OCI-LY3 (cell line): Measurements from ENCODE around the gene ADRA2B.
"Not testable (repeated sequence)": the region's sequence is repeated elsewhere in the genome, so short reads cannot be mapped to it uniquely, and the experiment has no call there.

Source experiments
- H2AFZ ChIP-seq: fragments of 200-600, 300-600 bp; shearing (Covaris generic); 2 replicates; pipeline ENCODE4 v1.6.0; 2014; ENCODE audit warnings: antibody characterized with exemption, low read depth, low read length
- H3K27ac ChIP-seq: fragments of 200-600, 300-600 bp; sonication (generic); 2 replicates; pipeline ENCODE4 v1.5.1; 2014; ENCODE audit warnings: mild to moderate bottlenecking, low read length, moderate library complexity, mixed read lengths
- H3K27me3 ChIP-seq: fragments of 200-600, 300-600 bp; sonication (generic); 2 replicates; pipeline ENCODE4 v1.6.1; 2014; ENCODE audit warnings: low read depth, low read length, mixed read lengths
- H3K36me3 ChIP-seq: fragments of 200-600, 300-600 bp; sonication (generic); replicated peaks from 2 replicates; pipeline ENCODE3; 2014; ENCODE audit warnings: low read depth, low read length, mixed read lengths
- H3K4me1 ChIP-seq: fragments of 300-600, 200-600 bp; sonication (generic); 2 replicates; pipeline ENCODE4 v1.6.1; 2014; ENCODE audit warnings: low read length, mixed read lengths
- H3K4me2 ChIP-seq: fragments of 200-600, 300-600 bp; sonication (generic); 2 replicates; pipeline ENCODE4 v1.6.1; 2014; ENCODE audit warnings: low read length, mixed read lengths
- H3K4me3 ChIP-seq: fragments of 300-600, 200-600 bp; sonication (generic); 2 replicates; pipeline ENCODE4 v1.5.1; 2014; ENCODE audit warnings: antibody characterized with exemption, mild to moderate bottlenecking, low read length, moderate library complexity
- H3K79me2 ChIP-seq: fragments of 300-600, 200-600 bp; shearing (Covaris generic); 2 replicates; pipeline ENCODE4 v1.6.1; 2014; ENCODE audit warnings: mild to moderate bottlenecking, low read length, mixed read lengths
- H3K9ac ChIP-seq: fragments of 300-600, 200-600 bp; shearing (Covaris generic); 2 replicates; pipeline ENCODE4 v1.6.0; 2014; ENCODE audit warnings: mild to moderate bottlenecking, low read length, moderate library complexity
- H3K9me3 ChIP-seq: fragments of 200-600, 300-600 bp; shearing (Covaris generic); 2 replicates; pipeline ENCODE4 v1.6.1; 2014; ENCODE audit warnings: low read length, mixed read lengths; ENCODE audit not compliant: insufficient read depth
- H4K20me1 ChIP-seq: fragments of 200-600, 300-600 bp; sonication (generic); 2 replicates; pipeline ENCODE4 v1.6.1; 2016; ENCODE audit warnings: low read length, mixed read lengths; ENCODE audit not compliant: insufficient read depth
- CTCF ChIP-seq: fragments of 200-600, 300-600 bp; sonication (generic); IDR thresholded peaks from 2 replicates; pipeline ENCODE4 v1.5.1; 2014; ENCODE audit warnings: antibody characterized with exemption, low read length, low read depth
- EZH2phosphoT487 ChIP-seq: fragments of 200-600 bp; shearing (Covaris generic); IDR thresholded peaks from 2 replicates; pipeline ENCODE4 v1.6.1; 2018; ENCODE audit warnings: antibody characterized with exemption, mixed run types, low read depth

Gene ADRA2B

DNA sequence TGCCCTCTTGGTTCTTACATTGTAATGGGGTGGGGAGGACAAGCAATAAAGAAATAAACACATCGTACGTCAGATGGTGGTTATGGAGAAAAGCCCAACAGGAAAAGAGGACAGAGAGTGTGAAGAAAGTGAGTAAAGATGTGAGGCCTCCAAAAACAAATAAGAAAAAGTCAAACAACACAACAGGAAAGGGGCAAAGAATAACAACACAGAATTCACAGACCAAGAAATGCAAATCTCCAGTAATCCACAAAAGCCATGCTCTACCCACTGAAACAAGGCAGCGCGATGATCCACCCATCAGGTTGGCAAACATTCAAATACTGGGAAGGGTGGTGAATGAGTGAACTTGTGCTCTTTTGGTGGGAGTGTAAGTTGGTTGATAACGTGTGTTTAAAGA is 45.5 kb upstream of the ADRA2B start:
- H2AFZ ChIP-seq = no peak overlapping the region
- peaks cover 50% of the 10 kb centered on the region for H3K4me1 ChIP-seq
- H3K9ac ChIP-seq = no peak overlapping the region
- no peak overlapping the region for H3K27ac ChIP-seq
- no peaks in the 10 kb centered on the region for H3K27me3 ChIP-seq
- TF ChIP-seq CTCF = no peak
- H3K4me2 ChIP-seq = no peak overlapping the region
- H4K20me1 ChIP-seq = no peaks in the 10 kb centered on the region
- H3K79me2 ChIP-seq = no peaks in the 10 kb centered on the region
- H3K4me3 ChIP-seq = no peak overlapping the region
- H3K36me3 ChIP-seq = no peaks in the 10 kb centered on the region
- no peaks in the 10 kb centered on the region for H3K9me3 ChIP-seq

DNA sequence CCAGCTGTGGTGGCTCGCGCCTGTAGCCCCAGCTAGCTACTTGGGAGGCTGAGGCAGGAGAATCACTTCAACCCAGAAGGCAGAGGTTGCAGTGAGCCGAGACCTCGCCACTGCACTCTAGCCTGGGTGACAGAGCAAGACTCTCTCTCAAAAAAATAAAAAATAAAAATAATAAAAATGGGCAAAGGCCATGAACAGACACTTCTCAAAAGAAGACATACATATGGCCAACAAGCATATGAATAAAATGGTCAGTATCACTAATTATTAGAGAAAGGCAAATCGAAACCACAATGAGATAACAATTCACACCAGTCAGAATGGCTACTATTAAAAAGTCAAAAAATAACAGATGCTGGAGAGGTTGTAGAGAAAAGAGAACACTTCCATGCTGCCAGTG is 44.0 kb upstream of the ADRA2B start:
- H3K4me1 ChIP-seq = peaks cover 61% of the 10 kb centered on the region
- not testable (repeated sequence) for H3K36me3 ChIP-seq, H3K4me2 ChIP-seq, H3K4me3 ChIP-seq, H3K9ac ChIP-seq, H3K9me3 ChIP-seq, H3K27ac ChIP-seq, H2AFZ ChIP-seq, H3K79me2 ChIP-seq, H3K27me3 ChIP-seq, H4K20me1 ChIP-seq

- Histone ChIP-seq H3K4me2 (no peak overlapping the region), H3K27ac (no peak overlapping the region), H3K4me3 (no peak overlapping the region), H2AFZ (no peak overlapping the region), H3K9ac (no peak overlapping the region), H3K9me3 (no peaks in the 10 kb centered on the region), H3K27me3 (no peaks in the 10 kb centered on the region), H3K79me2 (no peaks in the 10 kb centered on the region), H3K4me1 (peaks cover 54% of the 10 kb centered on the region), H4K20me1 (no peaks in the 10 kb centered on the region), H3K36me3 (no peaks in the 10 kb centered on the region)
- TF ChIP-seq EZH2phosphoT487 = no peak
- TF ChIP-seq CTCF = no peak
Observed at GRCh38 chr2:96159084-96159830, 42.9 kb upstream of the ADRA2B start.

GRCh38 chr2:96158554-96158940 is 42.2 kb upstream of the ADRA2B start:
- no peaks in the 10 kb centered on the region for H3K79me2 ChIP-seq
- no peaks in the 10 kb centered on the region for H4K20me1 ChIP-seq
- no peak overlapping the region; the same call in 1 of the 2 replicates for H3K9ac ChIP-seq
- no peak overlapping the region for H2AFZ ChIP-seq
- H3K4me3 ChIP-seq = no peak overlapping the region
- no peak overlapping the region for H3K27ac ChIP-seq
- H3K4me1 ChIP-seq = peaks cover 47% of the 10 kb centered on the region
- H3K9me3 ChIP-seq = no peaks in the 10 kb centered on the region
- TF ChIP-seq EZH2phosphoT487 = no peak
- TF ChIP-seq CTCF = no peak
- H3K4me2 ChIP-seq = 0 out of 2 replicates have a peak overlapping the region, but pooled peaks have one; percentile 47
- H3K27me3 ChIP-seq = no peaks in the 10 kb centered on the region
- H3K36me3 ChIP-seq = no peaks in the 10 kb centered on the region
